Neural progenitor cell (in vitro differentiated cells): ENCODE data around the gene RTN4. TPM values are rescaled to one million over a fixed set of nuclear protein-coding genes. Genes with fewer than 3 reads are reported as not detected.

Experiments
- DNase-seq: peaks from one replicate; pipeline ENCODE4 v3.0.0-alpha.2; 2016; ENCODE audit warnings: low spot score
- H2AFZ ChIP-seq: fragments of 200-600 bp; sonication (generic); replicated peaks from 2 replicates; pipeline ENCODE4 v1.6.1; 2016; ENCODE audit warnings: antibody characterized with exemption
- H3F3A ChIP-seq: fragments of 200-600 bp; sonication (generic); 2 replicates; pipeline ENCODE4 v1.6.1; 2016; ENCODE audit warnings: antibody characterized with exemption, low read depth
- H3K27ac ChIP-seq: fragments of 200-600 bp; sonication (generic); 2 replicates; pipeline ENCODE4 v1.5.1; 2016; ENCODE audit warnings: mild to moderate bottlenecking
- H3K27me3 ChIP-seq: fragments of 200-600 bp; sonication (generic); 2 replicates; pipeline ENCODE4 v1.6.1; 2016; ENCODE audit warnings: mild to moderate bottlenecking, moderate library complexity
- H3K36me3 ChIP-seq: fragments of 200-600 bp; sonication (generic); 2 replicates; pipeline ENCODE4 v1.5.1; 2016
- H3K4me1 ChIP-seq: fragments of 200-600 bp; sonication (generic); 2 replicates; pipeline ENCODE4 v1.6.1; 2016; ENCODE audit warnings: mixed run types
- H3K4me2 ChIP-seq: fragments of 200-600 bp; sonication (generic); 2 replicates; pipeline ENCODE4 v1.6.1; 2016
- H3K4me3 ChIP-seq: fragments of 200-600 bp; sonication (generic); 2 replicates; pipeline ENCODE4 v1.5.1; 2016
- H3K79me2 ChIP-seq: fragments of 200-600 bp; sonication (generic); 2 replicates; pipeline ENCODE4 v1.6.1; 2016; ENCODE audit warnings: low read depth
- H3K9ac ChIP-seq: fragments of 200-600 bp; sonication (generic); 2 replicates; pipeline ENCODE4 v1.6.1; 2016
- H3K9me3 ChIP-seq: fragments of 200-600 bp; sonication (generic); 2 replicates; pipeline ENCODE4 v1.5.1; 2016; ENCODE audit warnings: low read depth
- H4K20me1 ChIP-seq: fragments of 200-600 bp; sonication (generic); 2 replicates; pipeline ENCODE4 v1.6.1; 2016; ENCODE audit warnings: low read depth
- H3K27ac Mint-ChIP-seq: 3 replicates; pipeline ENCODE4 v1.8.0; 2021; ENCODE audit warnings: mixed read lengths
- H3K27me3 Mint-ChIP-seq: 2 replicates; pipeline ENCODE4 v1.8.0; 2022; ENCODE audit warnings: low read depth, mild to moderate bottlenecking, inconsistent platforms, moderate library complexity, mixed read lengths; ENCODE audit not compliant: insufficient read depth
- H3K36me3 Mint-ChIP-seq: 3 replicates; pipeline ENCODE4 v1.8.0; 2021; ENCODE audit warnings: mixed read lengths
- H3K4me1 Mint-ChIP-seq: 3 replicates; pipeline ENCODE4 v1.8.0; 2021; ENCODE audit warnings: mixed read lengths
- H3K4me3 Mint-ChIP-seq: 3 replicates; pipeline ENCODE4 v1.8.0; 2021; ENCODE audit warnings: mild to moderate bottlenecking, moderate library complexity, mixed read lengths
- H3K9me3 Mint-ChIP-seq: 3 replicates; pipeline ENCODE4 v1.8.0; 2020; ENCODE audit warnings: mixed read lengths
- CTCF ChIP-seq: fragments of 200-600 bp; sonication (generic); IDR thresholded peaks from 2 replicates; pipeline ENCODE4 v1.5.1; 2017; ENCODE audit warnings: antibody characterized with exemption, mild to moderate bottlenecking
- EZH2 ChIP-seq: fragments of 200-600 bp; sonication (generic); IDR thresholded peaks from 2 replicates; pipeline ENCODE4 v1.6.1; 2017; ENCODE audit warnings: antibody characterized with exemption, mild to moderate bottlenecking, moderate library complexity
- EZH2phosphoT487 ChIP-seq: fragments of 200-600 bp; sonication (generic); IDR thresholded peaks from 2 replicates; pipeline ENCODE4 v1.6.1; 2017; ENCODE audit warnings: antibody characterized with exemption
- total RNA-seq: library from RNA; depleted of rRNA; stranded (reverse); fragments of >200 nt; gene quantifications from 2 replicates; pipeline ENCODE4 v1.2.3, GENCODE V29; 2015; ENCODE audit warnings: low replicate concordance

Gene RTN4
- total RNA-seq, 1 donor from 2014 or later = 157 TPM

- no peaks in the 10 kb centered on the region for H3K9me3 ChIP-seq
- no peaks in the 10 kb centered on the region for H3K9me3 Mint-ChIP-seq
- H3K36me3 ChIP-seq = no peaks in the 10 kb centered on the region
- no peaks in the 10 kb centered on the region for H3K36me3 Mint-ChIP-seq
- H2AFZ ChIP-seq = no peak overlapping the region
- H3K27ac ChIP-seq = no peak overlapping the region
- no peak overlapping the region for H3K9ac ChIP-seq
- no peaks in the 10 kb centered on the region for H3F3A ChIP-seq
- DNase-seq = no peak
- no peaks in the 10 kb centered on the region for H3K27me3 ChIP-seq
- TF ChIP-seq EZH2 (no peak), CTCF (no peak), EZH2phosphoT487 (no peak)
- H3K4me3 ChIP-seq = no peak overlapping the region
- H3K4me2 ChIP-seq = no peak overlapping the region
- no peaks in the 10 kb centered on the region for H3K4me1 ChIP-seq
- no peak overlapping the region for H3K4me3 Mint-ChIP-seq
- no peaks in the 10 kb centered on the region for H3K4me1 Mint-ChIP-seq
- H4K20me1 ChIP-seq = no peaks in the 10 kb centered on the region
- H3K79me2 ChIP-seq = no peaks in the 10 kb centered on the region
- H3K27ac Mint-ChIP-seq = no peak overlapping the region
- H3K27me3 Mint-ChIP-seq = peaks cover 2% of the 10 kb centered on the region
These were observed 35.1 kb upstream of the RTN4 start for GRCh38 chr2:55085113-55086040.

DNA sequence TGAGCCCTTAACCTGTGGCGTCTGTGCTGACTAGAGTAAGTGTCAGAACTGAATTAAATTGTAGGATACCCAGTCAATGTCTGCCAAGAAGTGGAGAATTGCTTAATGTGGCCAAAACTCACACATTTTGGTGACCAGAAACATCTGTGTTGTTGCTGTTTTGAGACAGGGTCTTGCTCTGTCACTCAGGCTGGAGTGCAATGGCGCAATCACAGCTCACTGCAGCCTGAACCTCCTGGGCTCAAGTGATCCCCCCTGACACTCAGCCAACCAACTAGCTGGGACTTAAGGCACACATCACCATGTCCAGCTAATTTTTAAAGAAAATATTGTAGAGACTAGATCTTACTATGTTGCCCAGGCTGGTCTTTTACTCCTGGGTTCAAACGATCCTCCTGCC lies 34.4 kb upstream of the RTN4 start:
- no peak for DNase-seq

DNA sequence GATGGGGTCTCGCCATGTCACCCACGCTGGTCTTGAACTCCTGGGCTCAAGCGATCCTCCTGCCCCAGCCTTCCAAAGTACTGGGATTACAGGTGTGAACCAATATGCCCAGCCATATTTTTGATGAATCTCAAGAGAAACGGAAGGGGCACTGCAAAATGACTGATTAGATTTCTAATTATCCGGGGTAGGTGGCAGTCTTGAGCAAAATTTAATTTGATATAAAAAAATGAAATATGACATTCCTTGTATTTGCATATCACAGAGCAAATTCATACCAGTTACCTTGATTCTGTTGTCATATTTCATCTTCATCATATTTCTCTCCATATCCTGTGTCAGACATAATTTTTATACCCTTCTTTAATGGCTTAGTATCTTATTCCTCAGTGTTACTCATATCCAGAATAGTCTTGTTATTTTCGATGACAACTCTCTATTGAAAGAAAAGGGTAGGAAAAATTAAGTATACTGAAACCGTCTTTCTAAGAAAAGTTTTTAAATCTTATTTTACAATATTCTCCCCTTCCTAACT lies 30.0 kb upstream of the RTN4 start:
- no peak overlapping the region for H2AFZ ChIP-seq
- no peak overlapping the region for H3K4me3 ChIP-seq
- H4K20me1 ChIP-seq = no peaks in the 10 kb centered on the region
- no peak overlapping the region for H3K27ac ChIP-seq
- peaks cover 4% of the 10 kb centered on the region for H3K9me3 Mint-ChIP-seq
- no peak overlapping the region for H3K9ac ChIP-seq
- H3K27ac Mint-ChIP-seq = no peak overlapping the region
- H3K36me3 Mint-ChIP-seq = no peaks in the 10 kb centered on the region
- DNase-seq = no peak
- no peak overlapping the region for H3K4me2 ChIP-seq
- no peaks in the 10 kb centered on the region for H3K4me1 Mint-ChIP-seq
- TF ChIP-seq EZH2 = no peak
- TF ChIP-seq EZH2phosphoT487 = no peak
- no peak for TF ChIP-seq CTCF
- no peaks in the 10 kb centered on the region for H3F3A ChIP-seq
- H3K27me3 ChIP-seq = no peaks in the 10 kb centered on the region
- no peak overlapping the region for H3K4me3 Mint-ChIP-seq
- peaks cover 3% of the 10 kb centered on the region for H3K27me3 Mint-ChIP-seq
- H3K79me2 ChIP-seq = no peaks in the 10 kb centered on the region
- no peaks in the 10 kb centered on the region for H3K9me3 ChIP-seq
- no peaks in the 10 kb centered on the region for H3K36me3 ChIP-seq
- H3K4me1 ChIP-seq = no peaks in the 10 kb centered on the region

More for the DNA sequence above, 34.4 kb upstream of the RTN4 start:
- Histone ChIP-seq H3K4me3 (no peak overlapping the region), H3K9ac (no peak overlapping the region), H3F3A (no peaks in the 10 kb centered on the region), H4K20me1 (no peaks in the 10 kb centered on the region), H3K27me3 (no peaks in the 10 kb centered on the region), H3K4me2 (no peak overlapping the region), H3K4me1 (no peaks in the 10 kb centered on the region), H3K27ac (no peak overlapping the region), H3K79me2 (no peaks in the 10 kb centered on the region), H2AFZ (no peak overlapping the region), H3K36me3 (no peaks in the 10 kb centered on the region), H3K9me3 (no peaks in the 10 kb centered on the region)
- Mint-ChIP-seq H3K27me3 (peaks cover 2% of the 10 kb centered on the region), H3K4me3 (no peak overlapping the region), H3K36me3 (no peaks in the 10 kb centered on the region), H3K4me1 (no peaks in the 10 kb centered on the region), H3K27ac (no peak overlapping the region), H3K9me3 (no peaks in the 10 kb centered on the region)
- TF ChIP-seq EZH2 = no peak
- TF ChIP-seq EZH2phosphoT487 = no peak
- no peak for TF ChIP-seq CTCF
